ENCODE measurements around the gene GALNT18. TPM values are rescaled to one million over a fixed set of nuclear protein-coding genes. Genes with fewer than 3 reads are reported as not detected.

GALNT18 gene
- polyA plus RNA-seq, 1 experiment = 4.8 TPM

GRCh38 chr11:11486002-11486401 lies 135.8 kb downstream of the GALNT18 start:
- Histone ChIP-seq H3K27ac (ENCODE audit: low read depth, low read length) (no peak overlapping the region), H3K9me3 (ENCODE audit: control insufficient read depth, insufficient read depth, low read length) (no peaks in the 10 kb centered on the region), H3K27me3 (ENCODE audit: control insufficient read depth, insufficient read depth, low read length) (no peaks in the 10 kb centered on the region), H3K4me3 (ENCODE audit: low read depth, low read length) (no peak overlapping the region)
- TF ChIP-seq CTCF (IDR thresholded peaks at IDR 0.05; ENCODE audit: low read depth, low read length) = no peak
- POLR2A ChIA-PET = no interaction called here
- no peak for DNase-seq (ENCODE audit: low read depth, low spot score)
- CTCF ChIA-PET = no interaction called here

DNA sequence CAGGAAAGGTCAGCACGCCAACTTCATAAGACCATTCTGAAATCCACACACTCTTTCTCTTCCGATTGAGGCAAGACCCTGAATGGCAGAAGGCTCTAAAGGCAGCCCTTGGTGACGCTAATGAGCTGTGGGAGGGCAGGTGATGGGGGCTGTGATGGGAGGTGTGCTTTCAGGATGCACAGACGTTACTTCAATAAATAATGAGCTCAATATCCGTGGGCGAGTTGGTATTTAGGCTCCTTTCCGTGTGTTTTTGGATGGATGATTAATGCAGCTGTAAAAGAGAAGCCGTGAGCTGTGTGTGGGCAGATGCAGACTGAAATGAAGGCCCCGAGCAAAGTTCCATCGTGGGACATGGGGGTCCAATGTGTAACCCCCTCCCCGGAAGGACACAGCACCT lies 138.2 kb downstream of the GALNT18 start:
- H3K27ac ChIP-seq (ENCODE audit: low read depth, low read length) = no peak overlapping the region
- no peak for TF ChIP-seq CTCF (IDR thresholded peaks at IDR 0.05; ENCODE audit: low read depth, low read length)
- no peak overlapping the region for H3K4me3 ChIP-seq (ENCODE audit: low read depth, low read length)
- peaks cover 3% of the 10 kb centered on the region for H3K27me3 ChIP-seq (ENCODE audit: control insufficient read depth, insufficient read depth, low read length)
- DNase-seq (ENCODE audit: low read depth, low spot score) = no peak
- POLR2A ChIA-PET = no interaction called here
- no peaks in the 10 kb centered on the region for H3K9me3 ChIP-seq (ENCODE audit: control insufficient read depth, insufficient read depth, low read length)
- CTCF ChIA-PET = interaction anchor here (1.5 kb wide), 1 partner anchor 304 kb away, joined by 4 read pairs; no protein-coding TSS in a partner anchor

DNA sequence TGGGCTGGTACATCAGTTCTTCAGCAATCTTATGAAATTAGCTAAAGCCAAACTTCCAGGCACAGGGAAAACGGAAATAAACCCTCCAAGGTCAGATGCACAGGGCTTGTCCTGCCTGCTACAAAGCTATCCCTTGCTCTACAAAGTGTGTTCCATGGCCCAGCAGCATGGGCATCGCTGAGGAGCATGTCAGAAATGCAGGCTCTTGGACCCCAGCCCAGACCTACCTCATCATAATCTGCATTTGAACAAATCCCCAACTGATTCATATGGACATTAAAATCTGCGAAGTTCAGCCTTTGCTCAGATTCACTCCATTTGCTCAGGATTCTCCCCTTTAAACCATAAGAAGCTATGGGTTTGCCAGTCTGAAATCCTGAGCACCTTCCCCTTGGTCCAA lies 139.1 kb downstream of the GALNT18 start:
- ChIA-PET CTCF (interaction anchor here (1.9 kb wide), 1 partner anchor 12 kb away, joined by 5 read pairs; no protein-coding TSS in a partner anchor), POLR2A (no interaction called here)
- Histone ChIP-seq H3K27ac (ENCODE audit: low read depth, low read length) (no peak overlapping the region), H3K27me3 (ENCODE audit: control insufficient read depth, insufficient read depth, low read length) (peaks cover 3% of the 10 kb centered on the region), H3K9me3 (ENCODE audit: control insufficient read depth, insufficient read depth, low read length) (no peaks in the 10 kb centered on the region), H3K4me3 (ENCODE audit: low read depth, low read length) (no peak overlapping the region)
- no peak for TF ChIP-seq CTCF (IDR thresholded peaks at IDR 0.05; ENCODE audit: low read depth, low read length)
- DNase-seq (ENCODE audit: low read depth, low spot score) = no peak

- DNase-seq (ENCODE audit: low read depth, low spot score) = no peak
- CTCF ChIA-PET = interaction anchor here (1.9 kb wide), 1 partner anchor 13 kb away, joined by 5 read pairs; no protein-coding TSS in a partner anchor
- H3K27me3 ChIP-seq (ENCODE audit: control insufficient read depth, insufficient read depth, low read length) = peaks cover 3% of the 10 kb centered on the region
- no peak overlapping the region for H3K4me3 ChIP-seq (ENCODE audit: low read depth, low read length)
- POLR2A ChIA-PET = no interaction called here
- no peaks in the 10 kb centered on the region for H3K9me3 ChIP-seq (ENCODE audit: control insufficient read depth, insufficient read depth, low read length)
- no peak overlapping the region for H3K27ac ChIP-seq (ENCODE audit: low read depth, low read length)
- TF ChIP-seq CTCF (IDR thresholded peaks at IDR 0.05; ENCODE audit: low read depth, low read length) = no peak
Observed at GRCh38 chr11:11481371-11481770, 140.4 kb downstream of the GALNT18 start.

GRCh38 chr11:11480971-11481370 lies 140.8 kb downstream of the GALNT18 start:
- Histone ChIP-seq H3K27me3 (ENCODE audit: control insufficient read depth, insufficient read depth, low read length) (peaks cover 3% of the 10 kb centered on the region), H3K9me3 (ENCODE audit: control insufficient read depth, insufficient read depth, low read length) (no peaks in the 10 kb centered on the region), H3K27ac (ENCODE audit: low read depth, low read length) (no peak overlapping the region), H3K4me3 (ENCODE audit: low read depth, low read length) (no peak overlapping the region)
- ChIA-PET CTCF (no interaction called here), POLR2A (no interaction called here)
- no peak for DNase-seq (ENCODE audit: low read depth, low spot score)
- TF ChIP-seq CTCF (IDR thresholded peaks at IDR 0.05; ENCODE audit: low read depth, low read length) = no peak

All from AG04450 (cell line).